GM12878 (cell line): ENCODE measurements around the gene MUC12. TPM values are rescaled to one million over a fixed set of nuclear protein-coding genes. Genes with fewer than 3 reads are reported as not detected.

Experiments
- ATAC-seq: fragments of 200-7000 bp; cut with Tn5 transposase; 3 replicates; pipeline ENCODE4 v1.9.1; 2020; ENCODE audit warnings: mild to moderate bottlenecking, moderate library complexity
- BruUV-seq: library from RNA; stranded (reverse); fragments of 400-500 nt; replicated peaks from 2 replicates; lab custom pipeline; 2021; lab: Mats Ljungman, UMichigan
- CTCF ChIA-PET: fragments of 300-600 bp; sonication (Branson Sonifier 250); formaldehyde crosslinking; extraction: SDS; loops from one replicate; lab custom pipeline; 2021; ENCODE audit warnings: inconsistent platforms; lab: Yijun Ruan, JAX
- POLR2A ChIA-PET: fragments of 350-600 bp; formaldehyde crosslinking; extraction: SDS; loops from one replicate; lab custom pipeline; 2021; ENCODE audit warnings: inconsistent platforms; lab: Charles Lee
- RAD21 ChIA-PET: fragments of 300-600 bp; sonication (Branson Sonifier 250); formaldehyde crosslinking; loops from one replicate; lab custom pipeline; 2023; ENCODE audit warnings: antibody characterized with exemption; ENCODE audit not compliant: unreplicated experiment; lab: Charles Lee
- SMC1A ChIA-PET: fragments of 300-600 bp; sonication (Branson Sonifier 250); formaldehyde crosslinking; loops from one replicate; lab custom pipeline; 2023; ENCODE audit not compliant: unreplicated experiment, uncharacterized antibody; lab: Charles Lee
- DNase-seq: peaks from one replicate; pipeline ENCODE4 v3.0.0-alpha.2; 2011; ENCODE audit warnings: low read depth, low spot score
- FAIRE-seq: peaks from 3 replicates; lab custom pipeline; 2011; peaks lifted over from hg19 to GRCh38; lab: Jason Lieb, UNC
- H2AFZ ChIP-seq: 2 replicates; pipeline ENCODE4 v1.6.0; 2011; ENCODE audit warnings: low read depth, low read length, control low read depth; ENCODE audit not compliant: control insufficient read depth
- H3K27ac ChIP-seq: 2 replicates; pipeline ENCODE4 v1.5.1; 2011; ENCODE audit warnings: control low read depth; ENCODE audit not compliant: control insufficient read depth, insufficient read depth
- H3K27me3 ChIP-seq, 2 experiments: replicated peaks in 1 of 2; 2 replicates each; pipeline versions ENCODE4 v1.6.0 to v1.6.1; 2011; ENCODE audit warnings: low read length in 1 of 2; ENCODE audit not compliant: control insufficient read depth in 2 of 2, insufficient read depth in 2 of 2
- H3K36me3 ChIP-seq, 2 experiments: 2 replicates each; pipeline ENCODE4 v1.5.1; 2011; ENCODE audit warnings: low read length in 1 of 2; ENCODE audit not compliant: control insufficient read depth in 2 of 2, insufficient read depth in 2 of 2
- H3K4me1 ChIP-seq: 2 replicates; pipeline ENCODE4 v1.6.1; 2011; ENCODE audit warnings: mild to moderate bottlenecking, low read length, moderate library complexity, mixed read lengths; ENCODE audit not compliant: control insufficient read depth, insufficient read depth
- H3K4me2 ChIP-seq: 2 replicates; pipeline ENCODE4 v1.6.0; 2011; ENCODE audit warnings: control low read depth; ENCODE audit not compliant: control insufficient read depth, insufficient read depth
- H3K4me3 ChIP-seq: fragments of 200-600 bp; sonication (generic); 2 replicates; pipeline ENCODE4 v1.5.1; 2016
- H3K79me2 ChIP-seq: 2 replicates; pipeline ENCODE4 v1.6.0; 2011; ENCODE audit warnings: low read length; ENCODE audit not compliant: control insufficient read depth, insufficient read depth
- H3K9ac ChIP-seq: 2 replicates; pipeline ENCODE4 v1.8.0; 2011; ENCODE audit warnings: low read length, control low read depth, mixed read lengths; ENCODE audit not compliant: control insufficient read depth, insufficient read depth
- H3K9me3 ChIP-seq: replicated peaks from 3 replicates; pipeline ENCODE4 v1.5.1; 2011; ENCODE audit warnings: mild to moderate bottlenecking, low read length; ENCODE audit not compliant: control insufficient read depth, insufficient read depth
- H4K20me1 ChIP-seq: 2 replicates; pipeline ENCODE4 v1.6.0; 2011; ENCODE audit not compliant: control insufficient read depth, insufficient read depth
- BCL3 ChIP-seq: IDR thresholded peaks from 2 replicates; pipeline ENCODE4 v1.6.1; 2011; ENCODE audit warnings: borderline replicate concordance, low read depth, mild to moderate bottlenecking, moderate library complexity, low read length; ENCODE audit not compliant: insufficient read depth, poor library complexity, severe bottlenecking
- CHD1 ChIP-seq: IDR thresholded peaks from 2 replicates; pipeline ENCODE4 v1.6.1; 2012; ENCODE audit warnings: low read depth, low read length, improper control_type of control experiment
- ETV6 ChIP-seq, 2 experiments: fragments of 450-650 bp in 1 of 2; IDR thresholded peaks in 1 of 2; conservative IDR thresholded peaks in 1 of 2; 2 replicates each; pipeline ENCODE4 v1.6.1; 2014; ENCODE audit warnings: antibody characterized with exemption in 1 of 2, borderline replicate concordance in 1 of 2, low read depth in 1 of 2, mild to moderate bottlenecking in 1 of 2, moderate library complexity in 1 of 2
- EZH2 ChIP-seq: IDR thresholded peaks from 2 replicates; pipeline ENCODE4 v1.6.1; 2012; ENCODE audit warnings: low read depth, mild to moderate bottlenecking, control low read depth, inconsistent platforms, low read length, borderline replicate concordance; ENCODE audit not compliant: control insufficient read depth
- FOXM1 ChIP-seq: IDR thresholded peaks from 2 replicates; pipeline ENCODE4 v1.6.1; 2012; ENCODE audit warnings: low read depth, mild to moderate bottlenecking, inconsistent platforms, low read length, moderate library complexity
- IKZF1 ChIP-seq: fragments of 450-650 bp; conservative IDR thresholded peaks from 2 replicates; pipeline ENCODE4 v1.6.1; 2017; ENCODE audit warnings: antibody characterized with exemption, mild to moderate bottlenecking
- IRF5 ChIP-seq: fragments of 450-650 bp; IDR thresholded peaks from 2 replicates; pipeline ENCODE4 v1.6.1; 2017; ENCODE audit warnings: borderline replicate concordance
- MYC ChIP-seq: IDR thresholded peaks from 2 replicates; pipeline ENCODE4 v1.6.1; 2011; ENCODE audit warnings: mild to moderate bottlenecking, low read length, moderate library complexity, inconsistent platforms; ENCODE audit not compliant: insufficient read depth, insufficient replicate concordance, insufficient read length, severe bottlenecking
- SPI1 ChIP-seq: IDR thresholded peaks from 2 replicates; pipeline ENCODE4 v1.6.1; 2011; ENCODE audit warnings: low read depth, mild to moderate bottlenecking, low read length, moderate library complexity, borderline replicate concordance; ENCODE audit not compliant: insufficient read depth
- TARDBP ChIP-seq: IDR thresholded peaks from 2 replicates; pipeline ENCODE4 v1.6.1; 2016; ENCODE audit warnings: borderline replicate concordance
- WGBS: methylation state at CpG from one replicate; pipeline ENCODE4 v1.1.6; 2016; ENCODE audit warnings: low lambda C conversion rate; ENCODE audit not compliant: insufficient replicate concordance, insufficient coverage; ENCODE audit errors: missing lambda C conversion rate; 5-methylcytosine and 5-hydroxymethylcytosine counted together
- in situ Hi-C: fragments of 300-500 bp; cut with MboI; formaldehyde crosslinking; loops from 9 replicates; pipeline ENCODE4 v1.14.3; 2018; ENCODE audit warnings: mixed read lengths
- intact Hi-C: fragments of 100-400 bp; cut with micrococcal nuclease; formaldehyde crosslinking; loops from one replicate; pipeline ENCODE4 v1.14.2; 2022; ENCODE audit not compliant: unreplicated experiment
- polyA plus RNA-seq, 11 experiments: library from polyadenylated mRNA; depleted of rRNA in 4 of 11; unstranded in 6 of 11; stranded (reverse) in 5 of 11; fragments of >200 nt; fragmentation: Nextera tagmentation in 4 of 11; fragmentation: Illumina TruSeq in 1 of 11; extraction: Ambion mirVana in 4 of 11; extraction: Trizol in 1 of 11; gene quantifications; 1 replicate in 1 of 11; 2 replicates in 10 of 11; pipeline versions ENCODE4 v1.2.1 to v1.2.3, GENCODE V29; 2011 to 2016; ENCODE audit warnings: inconsistent platforms in 2 of 11, missing spikeins in 2 of 11, low read depth in 1 of 11
- total RNA-seq, 4 experiments: library from RNA; depleted of rRNA in 3 of 4; stranded (reverse); fragments of >200 nt in 3 of 4; fragmentation: Illumina TruSeq in 1 of 4; extraction: Trizol in 1 of 4; gene quantifications; 2 replicates each; pipeline versions ENCODE4 v1.2.1 to v1.2.3, GENCODE V29; 2013 to 2021

The MUC12 gene
- total and polyA plus RNA-seq, 10 of the 15 experiments (the other 5 are each of a cell fraction or from before 2014, with no cell fraction given), result 1.7 to 4.5 (median 2.6) TPM

GRCh38 chr7:100946111-100946510 is 23.3 kb upstream of the MUC12 start (continued):
- TF ChIP-seq IRF5, result no peak
- TF ChIP-seq EZH2, result no peak
- TF ChIP-seq IKZF1, result no peak
- TF ChIP-seq BCL3, result no peak

GRCh38 chr7:100946766-100947365 is 22.5 kb upstream of the MUC12 start:
- POLR2A ChIA-PET, result no interaction called here
- H3K36me3 ChIP-seq, result no peaks in the 10 kb centered on the region
- no TSS peak for BruUV-seq
- RAD21 ChIA-PET, result no interaction called here
- SMC1A ChIA-PET, result interaction anchor here (0.6 to 0.8 kb wide), 2 partner anchors 46 to 1940 kb away, joined by 4 to 6 read pairs; no protein-coding TSS in a partner anchor
- no peak overlapping the region for H3K27ac ChIP-seq
- CTCF ChIA-PET, result interaction anchor here (0.6 kb wide), 2 partner anchors 114 to 177 kb away, joined by 3 read pairs; no protein-coding TSS in a partner anchor
- ATAC-seq, result peak; percentile 75
- H3K9me3 ChIP-seq, result no peaks in the 10 kb centered on the region; the same call in 2 of the 3 replicates
- H3K9ac ChIP-seq, result no peak overlapping the region
- H3K4me2 ChIP-seq, result no peak overlapping the region
- no peaks in the 10 kb centered on the region for H4K20me1 ChIP-seq
- WGBS, result 61% methylated on average over 10 of the region's 11 CpGs
- H3K27me3 ChIP-seq, result peaks cover 1 to 2% of the 10 kb centered on the region in 2 experiments; a peak in 2 of 4 replicates
- no peak overlapping the region for H3K4me3 ChIP-seq
- intact Hi-C loops, result no loop called here
- H3K79me2 ChIP-seq, result no peaks in the 10 kb centered on the region
- in situ Hi-C loops, result no loop called here
- DNase-seq, result no peak
- H3K4me1 ChIP-seq, result 0 out of 2 replicates have a peak, but pooled peaks cover 3% of the 10 kb centered on the region
- no peak for FAIRE-seq
- TF ChIP-seq MYC (no peak), FOXM1 (no peak), SPI1 (peak; percentile 69; the same call in 1 of the 2 replicates), CHD1 (no peak), ETV6 (conservative IDR thresholded peaks at IDR 0.05 in 1 of 2, IDR thresholded peaks at IDR 0.05 in 1 of 2; ENCODE audit: borderline replicate concordance in 1 of 2, low read depth in 1 of 2) (no peak), TARDBP (no peak)
- H2AFZ ChIP-seq, result no peak overlapping the region
